Activated CD8-positive, alpha-beta T cell treated with anti-CD3 and anti-CD28 coated beads for 36 hours (primary cell): ENCODE data around the gene NUMBL. TPM values are rescaled to one million over a fixed set of nuclear protein-coding genes. Genes with fewer than 3 reads are reported as not detected.

Experiments used
- ATAC-seq: fragments of 200-7000 bp; cut with Tn5 transposase; one replicate; pipeline ENCODE4 v1.10.0; 2021; ENCODE audit warnings: mild to moderate bottlenecking, moderate library complexity
- CTCF ChIA-PET: fragments of 350-600 bp; sonication (Branson Sonifier 250); formaldehyde crosslinking; loops from one replicate; lab custom pipeline; 2021; ENCODE audit warnings: antibody characterized with exemption; lab: Charles Lee
- POLR2A ChIA-PET: fragments of 350-600 bp; sonication (Branson Sonifier 250); formaldehyde crosslinking; loops from one replicate; lab custom pipeline; 2021; ENCODE audit warnings: antibody characterized with exemption; lab: Charles Lee
- DNase-seq: peaks from one replicate; pipeline ENCODE4 v3.0.0-alpha.2; 2020
- H3K27ac Mint-ChIP-seq: one replicate; pipeline ENCODE4 v1.8.0; 2021; ENCODE audit warnings: mild to moderate bottlenecking, mixed read lengths
- H3K27me3 Mint-ChIP-seq: one replicate; pipeline ENCODE4 v1.8.0; 2021; ENCODE audit warnings: mixed read lengths
- H3K36me3 Mint-ChIP-seq: one replicate; pipeline ENCODE4 v1.8.0; 2021; ENCODE audit warnings: low read depth, mixed read lengths
- H3K4me1 Mint-ChIP-seq: one replicate; pipeline ENCODE4 v1.8.0; 2021; ENCODE audit warnings: low read depth, mixed read lengths
- H3K4me3 Mint-ChIP-seq: one replicate; pipeline ENCODE4 v1.8.0; 2021; ENCODE audit warnings: mild to moderate bottlenecking, moderate library complexity, mixed read lengths
- H3K9me3 Mint-ChIP-seq: one replicate; pipeline ENCODE4 v1.8.0; 2021; ENCODE audit warnings: mixed read lengths
- CTCF ChIP-seq: fragments of 200-600 bp; IDR thresholded peaks from one replicate; pipeline ENCODE4 v1.8.0; 2022; ENCODE audit warnings: antibody characterized with exemption, mild to moderate bottlenecking
- intact Hi-C: fragments of 100-400 bp; cut with micrococcal nuclease; formaldehyde crosslinking; loops from one replicate; pipeline ENCODE4 v1.10.0; 2022
- total RNA-seq, 2 experiments: library from RNA; stranded (reverse); gene quantifications; one replicate each; pipeline ENCODE4 v1.2.3, GENCODE V29; 2021

The NUMBL gene
- total RNA-seq, result 10 to 100 TPM; 13.7 to 17.7 TPM

DNA sequence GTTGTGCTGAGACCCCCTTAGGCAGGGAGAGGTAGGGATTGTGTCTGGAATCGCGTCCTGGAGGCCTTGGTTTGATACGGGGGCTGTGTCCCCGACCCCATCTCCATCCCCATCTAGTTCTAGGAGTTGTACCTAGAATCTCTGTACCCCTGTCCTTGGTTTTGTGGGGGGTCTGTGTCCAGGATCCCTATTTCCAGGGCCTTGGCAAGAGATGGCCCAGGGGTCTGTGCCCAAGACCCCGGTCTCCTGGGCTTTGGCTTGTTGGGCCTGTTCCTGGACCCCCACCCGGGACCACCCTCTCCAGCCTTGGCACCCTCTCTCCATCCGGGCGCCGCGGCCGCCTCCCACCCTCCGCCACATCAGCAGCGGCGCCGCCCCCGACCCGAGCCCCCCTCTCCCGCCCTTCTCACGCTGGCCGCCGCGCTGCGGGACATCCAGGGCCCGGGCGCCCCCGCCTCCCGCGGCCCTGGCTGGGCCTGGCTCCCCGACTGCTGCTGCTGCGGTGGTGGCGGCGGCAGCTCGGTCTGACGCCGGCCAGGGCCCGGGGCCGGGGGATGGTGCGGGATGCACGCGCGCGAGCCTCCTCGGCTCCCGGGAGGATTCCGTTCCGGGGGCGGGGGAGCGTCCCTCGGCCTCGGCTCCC lies at the start of gene NUMBL:
TSS of gene NUMBL (minus strand) at position 602 of the 643 bp plus-strand sequence. CDS start at position 434, 168 bp downstream.
- POLR2A ChIA-PET, result interaction anchor here (0.5 to 2.1 kb wide), 5 partner anchors 10 to 422 kb away, joined by 4 to 9 read pairs (median 5); partner anchors contain the start of genes COQ8B, ITPKC and RAB4B
- Mint-ChIP-seq H3K36me3 (peaks cover 7% of the 10 kb centered on the region), H3K27me3 (no peaks in the 10 kb centered on the region), H3K9me3 (no peaks in the 10 kb centered on the region), H3K4me1 (peaks cover 2% of the 10 kb centered on the region), H3K4me3 (peak within 1 kb of the TSS; percentile 87), H3K27ac (peak within 1 kb of the TSS; percentile 93)
- TF ChIP-seq CTCF, result no peak
- DNase-seq, result no peak
- ATAC-seq, result no peak
- CTCF ChIA-PET, result interaction anchor here (1.0 to 1.7 kb wide), 2 partner anchors 27 to 116 kb away, joined by 3 to 9 read pairs; no protein-coding TSS in a partner anchor
- intact Hi-C loops, result no loop called here

DNA sequence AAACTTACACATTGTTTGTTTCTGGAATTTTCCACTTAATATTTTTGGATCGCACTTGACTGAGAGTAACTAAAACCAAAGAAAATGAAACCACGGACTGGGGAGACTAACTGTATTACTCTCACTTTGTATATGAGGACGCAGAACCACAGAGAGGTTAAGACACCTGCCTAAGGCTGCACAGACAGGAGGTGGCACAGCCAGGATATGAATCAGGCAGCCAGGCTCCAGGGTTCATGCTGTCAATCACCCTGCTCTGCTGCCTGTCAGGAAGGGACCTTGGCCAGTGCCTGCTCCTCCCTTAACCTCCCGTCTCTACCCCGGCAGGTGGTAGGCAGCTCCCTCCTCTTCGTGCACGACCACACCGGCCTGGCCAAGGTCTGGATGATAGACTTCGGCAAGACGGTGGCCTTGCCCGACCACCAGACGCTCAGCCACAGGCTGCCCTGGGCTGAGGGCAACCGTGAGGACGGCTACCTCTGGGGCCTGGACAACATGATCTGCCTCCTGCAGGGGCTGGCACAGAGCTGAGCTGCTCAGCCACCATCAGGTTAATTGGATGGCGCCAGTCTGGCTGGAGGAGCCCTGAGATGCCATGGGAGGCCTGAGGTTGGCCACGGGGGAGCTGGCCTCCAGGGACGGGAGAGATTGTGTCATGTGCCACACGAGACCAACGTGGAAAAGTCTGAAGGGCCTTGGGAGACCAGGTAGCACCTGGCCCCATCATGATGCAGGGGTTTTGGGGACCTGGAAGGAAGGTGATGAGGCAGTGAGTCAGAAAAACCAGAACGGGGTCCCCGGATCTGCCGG lies 48.8 kb upstream of the NUMBL start:
- intact Hi-C loops, result no loop called here
- no peaks in the 10 kb centered on the region for H3K27me3 Mint-ChIP-seq
- H3K9me3 Mint-ChIP-seq, result no peaks in the 10 kb centered on the region
- H3K36me3 Mint-ChIP-seq, result peaks cover 8% of the 10 kb centered on the region
- peak; percentile 71 for ATAC-seq
- no peak for DNase-seq
- no peak overlapping the region for H3K27ac Mint-ChIP-seq
- no peaks in the 10 kb centered on the region for H3K4me1 Mint-ChIP-seq
- H3K4me3 Mint-ChIP-seq, result no peak overlapping the region
- POLR2A ChIA-PET, result interaction anchor here (2.1 kb wide), 1 partner anchor 17 kb away, joined by 4 read pairs; no protein-coding TSS in a partner anchor
- CTCF ChIA-PET, result interaction anchor here (1.0 kb wide), 1 partner anchor 405 kb away, joined by 3 read pairs; no protein-coding TSS in a partner anchor
- TF ChIP-seq CTCF, result no peak

DNA sequence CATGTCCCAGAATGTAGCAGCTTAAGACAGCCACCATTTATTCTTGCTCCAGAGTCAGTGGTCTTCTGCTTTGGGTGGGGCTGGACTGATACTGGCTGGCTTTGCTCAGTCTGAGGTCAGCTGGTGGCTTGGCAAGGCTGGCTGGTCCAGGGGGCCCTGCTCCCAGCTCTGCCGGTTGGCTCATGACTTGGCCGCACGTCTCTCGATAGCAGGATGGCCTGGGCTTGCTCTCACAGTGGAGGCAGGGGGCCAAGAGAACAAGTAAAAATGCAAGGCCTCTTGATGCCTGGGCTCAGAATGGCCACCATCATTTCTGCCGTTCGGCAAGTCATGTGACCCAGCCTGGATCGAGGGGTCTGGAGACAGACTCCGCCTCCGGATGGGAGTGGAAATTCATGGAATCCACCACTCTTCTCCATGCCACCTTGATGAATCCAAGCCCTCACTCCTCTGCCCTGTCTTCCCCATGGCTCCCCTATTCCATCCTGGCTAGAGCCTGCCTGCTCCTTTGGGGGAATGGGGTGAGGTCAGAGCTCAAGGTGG lies 46.7 kb upstream of the NUMBL start:
- Mint-ChIP-seq H3K36me3 (peaks cover 16% of the 10 kb centered on the region), H3K9me3 (no peaks in the 10 kb centered on the region), H3K27me3 (no peaks in the 10 kb centered on the region), H3K4me3 (no peak overlapping the region), H3K27ac (no peak overlapping the region), H3K4me1 (no peaks in the 10 kb centered on the region)
- TF ChIP-seq CTCF, result no peak
- intact Hi-C loops, result no loop called here
- POLR2A ChIA-PET, result no interaction called here
- CTCF ChIA-PET, result no interaction called here
- no peak for ATAC-seq
- no peak for DNase-seq

GRCh38 chr19:40736661-40737060 lies 46.2 kb upstream of the NUMBL start:
- ChIA-PET POLR2A (no interaction called here), CTCF (no interaction called here)
- H3K9me3 Mint-ChIP-seq, result no peaks in the 10 kb centered on the region
- H3K36me3 Mint-ChIP-seq, result peaks cover 16% of the 10 kb centered on the region
- ATAC-seq (no peak), DNase-seq (no peak)
- intact Hi-C loops, result no loop called here
- H3K4me3 Mint-ChIP-seq, result no peak overlapping the region
- H3K27ac Mint-ChIP-seq, result no peak overlapping the region
- TF ChIP-seq CTCF, result no peak
- H3K4me1 Mint-ChIP-seq, result no peaks in the 10 kb centered on the region
- H3K27me3 Mint-ChIP-seq, result no peaks in the 10 kb centered on the region
